GM19452 (cell line): Measurements from ENCODE around the gene ACOT7.
A peak's percentile ranks its signal among the peaks of the same experiment; 100 is the strongest.

Source experiments
- ATAC-seq: cut with Tn5 transposase; IDR thresholded peaks from one replicate; pipeline ENCODE4 v1.9.1; 2021; ENCODE audit not compliant: unreplicated experiment

The ACOT7 gene

GRCh38 chr1:6253380-6253779, 140.2 kb downstream of the ACOT7 start:
- no peak for ATAC-seq

DNA sequence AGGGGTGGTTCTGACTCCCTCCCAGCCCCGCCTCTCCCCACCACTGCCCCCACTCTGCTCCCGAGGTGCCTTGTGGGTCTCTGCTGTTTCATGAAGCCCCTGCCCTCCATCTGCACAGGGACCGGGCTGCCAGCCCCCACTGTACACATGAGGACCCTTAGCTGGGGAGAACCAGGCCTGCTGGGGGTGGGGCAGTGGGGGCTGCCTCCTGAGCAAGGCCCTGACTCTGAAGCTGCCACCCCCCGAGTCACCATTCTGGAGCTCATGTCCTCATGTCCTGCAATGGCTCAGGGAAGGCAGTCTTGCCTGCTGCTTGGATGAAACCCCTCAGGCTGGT, 141.2 kb downstream of the ACOT7 start:
- no peak for ATAC-seq

DNA sequence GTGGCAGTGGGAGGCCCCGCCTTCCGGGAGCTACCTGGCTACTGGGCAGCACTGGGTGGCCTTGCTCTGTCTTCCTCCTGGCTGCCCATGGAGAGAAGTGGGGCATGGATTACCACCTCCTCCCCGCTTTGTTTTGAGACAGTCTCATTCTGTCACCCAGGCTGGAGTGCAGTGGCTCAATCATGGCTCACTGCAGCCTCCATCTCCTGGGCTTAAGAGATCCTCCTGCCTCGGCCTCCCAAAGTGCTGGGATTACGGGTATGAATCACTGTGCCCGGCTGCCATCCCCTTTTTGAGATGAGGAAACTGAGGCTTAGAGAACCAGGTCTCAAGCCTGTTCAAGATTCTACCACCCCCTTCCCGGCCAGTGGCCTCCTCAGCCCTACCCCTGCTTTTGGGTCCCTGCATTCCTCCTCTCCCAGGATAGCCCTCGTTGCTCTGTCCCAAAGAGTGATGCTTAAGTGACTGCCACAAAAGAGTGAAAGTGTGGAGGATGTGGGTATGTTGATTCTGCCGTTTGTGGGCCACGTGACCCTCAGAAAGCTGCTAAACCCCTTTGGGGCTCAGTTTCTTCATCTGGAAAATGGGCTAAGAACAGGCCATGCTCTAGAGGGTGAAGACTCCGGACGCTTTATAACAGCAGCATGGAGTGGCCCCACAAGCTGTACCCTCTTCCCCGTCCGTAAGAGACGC, 141.7 kb downstream of the ACOT7 start:
- no peak for ATAC-seq

DNA sequence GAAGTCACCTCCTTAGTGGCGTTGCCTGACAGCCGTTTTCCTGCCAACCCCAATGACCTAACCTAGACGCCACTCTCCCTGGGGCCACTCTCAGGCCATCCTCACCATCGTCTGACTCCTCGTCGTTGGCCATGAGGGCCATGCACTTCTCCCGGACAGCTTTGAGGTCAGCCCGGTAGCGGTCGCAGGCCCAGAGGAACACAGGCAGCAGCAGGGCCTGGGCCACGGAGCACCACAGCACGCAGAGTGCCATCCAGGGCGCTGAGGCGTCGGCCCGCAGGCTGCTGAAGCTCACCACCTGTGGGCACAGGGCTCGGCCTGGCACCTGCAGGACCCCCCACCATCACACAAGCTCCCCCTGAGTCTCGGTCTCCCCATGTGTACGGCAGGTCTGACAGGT, 142.3 kb downstream of the ACOT7 start:
- ATAC-seq, result no peak

DNA sequence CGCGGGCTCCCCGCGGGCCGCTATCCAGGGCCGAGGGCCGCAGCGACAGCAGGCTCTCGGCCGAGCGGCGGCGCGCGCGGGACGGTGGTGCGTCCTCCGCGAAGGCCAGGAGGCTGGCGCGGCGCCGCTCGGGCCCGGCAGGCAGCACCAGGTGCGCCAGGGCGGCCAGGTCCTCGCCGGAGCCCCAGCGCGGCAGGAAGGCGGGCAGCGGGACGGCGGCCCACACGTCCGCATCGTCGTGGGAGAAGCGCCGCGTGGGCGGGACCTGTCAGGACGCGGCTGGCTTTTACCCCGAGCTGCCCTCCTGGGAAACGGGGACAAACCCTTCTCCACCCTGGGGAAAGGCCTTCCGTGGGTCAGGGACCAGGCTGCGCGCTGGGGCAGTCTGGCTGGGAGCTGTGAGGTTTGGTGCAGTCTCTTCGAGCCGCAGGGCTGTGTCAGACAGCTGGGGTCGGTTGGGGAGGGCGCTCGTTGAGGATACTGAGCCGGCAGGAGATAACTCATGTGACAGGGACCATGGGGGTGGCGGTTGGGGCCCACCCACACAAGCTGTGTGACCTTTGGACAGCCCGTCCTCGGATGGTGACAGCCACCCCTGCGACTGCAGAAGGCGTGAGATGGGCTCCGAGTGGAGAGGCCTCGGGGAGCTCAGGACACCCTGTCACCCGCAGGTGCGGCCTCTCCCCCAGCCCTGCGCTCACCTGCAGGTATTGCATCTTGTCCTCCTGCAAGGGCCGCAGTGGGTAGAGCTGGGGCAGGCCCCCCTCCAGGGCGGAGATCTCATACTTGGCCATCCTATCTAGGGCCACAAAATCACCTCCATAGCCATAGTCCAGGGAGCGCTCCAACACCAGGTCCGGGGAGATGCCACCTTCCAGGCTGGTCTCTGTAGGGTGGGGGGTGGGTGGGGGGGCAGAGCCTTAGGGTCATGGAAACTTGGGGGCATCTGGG, 143.6 kb downstream of the ACOT7 start:
- ATAC-seq, result no peak

DNA sequence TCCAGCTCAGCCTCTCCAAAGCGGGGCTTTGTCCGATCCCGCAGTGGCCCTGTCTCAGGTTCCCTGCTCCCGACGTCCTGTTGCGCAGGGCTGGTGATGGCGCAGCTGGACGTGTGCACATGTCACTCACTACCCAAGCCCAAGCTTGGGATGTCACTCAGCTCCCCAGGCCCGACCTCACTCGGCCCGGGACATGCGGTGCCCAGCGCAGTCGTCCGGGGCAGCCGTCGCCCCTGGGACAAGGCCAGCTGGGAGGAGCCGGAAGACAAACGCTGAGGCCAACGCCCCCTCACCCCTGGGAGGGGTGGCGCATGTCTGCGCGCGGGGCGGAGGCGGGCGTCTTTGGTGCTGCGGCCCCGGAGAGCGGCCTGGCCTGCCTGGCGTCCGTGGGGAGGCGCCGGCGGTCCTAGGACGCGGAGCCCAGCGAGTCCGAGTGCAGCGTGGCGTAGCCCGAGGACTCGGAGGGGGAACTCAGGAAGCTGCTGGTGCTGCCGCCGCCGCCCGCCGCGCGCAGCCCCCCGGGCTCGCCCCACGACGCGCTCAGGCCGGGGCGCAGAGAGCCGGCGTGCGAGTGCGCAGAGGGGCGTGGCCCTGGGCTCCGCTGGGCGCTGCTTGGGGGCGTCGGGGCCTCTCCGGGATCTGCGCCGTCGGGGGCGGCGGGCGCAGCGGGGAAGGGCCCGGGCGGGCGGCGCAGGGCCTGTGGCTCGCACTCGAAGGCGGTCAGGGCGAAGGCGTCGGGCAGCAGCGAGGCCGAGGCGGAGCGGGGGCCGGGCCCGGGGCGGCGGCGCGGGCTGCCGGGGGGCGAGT, 144.4 kb downstream of the ACOT7 start:
- no peak for ATAC-seq

GRCh38 chr1:6248161-6248776, 145.3 kb downstream of the ACOT7 start:
- ATAC-seq, result no peak

- ATAC-seq, result no peak
Measured at GRCh38 chr1:6247651-6248050, 145.9 kb downstream of the ACOT7 start.

GRCh38 chr1:6246497-6247467, 146.8 kb downstream of the ACOT7 start:
- no peak for ATAC-seq

DNA sequence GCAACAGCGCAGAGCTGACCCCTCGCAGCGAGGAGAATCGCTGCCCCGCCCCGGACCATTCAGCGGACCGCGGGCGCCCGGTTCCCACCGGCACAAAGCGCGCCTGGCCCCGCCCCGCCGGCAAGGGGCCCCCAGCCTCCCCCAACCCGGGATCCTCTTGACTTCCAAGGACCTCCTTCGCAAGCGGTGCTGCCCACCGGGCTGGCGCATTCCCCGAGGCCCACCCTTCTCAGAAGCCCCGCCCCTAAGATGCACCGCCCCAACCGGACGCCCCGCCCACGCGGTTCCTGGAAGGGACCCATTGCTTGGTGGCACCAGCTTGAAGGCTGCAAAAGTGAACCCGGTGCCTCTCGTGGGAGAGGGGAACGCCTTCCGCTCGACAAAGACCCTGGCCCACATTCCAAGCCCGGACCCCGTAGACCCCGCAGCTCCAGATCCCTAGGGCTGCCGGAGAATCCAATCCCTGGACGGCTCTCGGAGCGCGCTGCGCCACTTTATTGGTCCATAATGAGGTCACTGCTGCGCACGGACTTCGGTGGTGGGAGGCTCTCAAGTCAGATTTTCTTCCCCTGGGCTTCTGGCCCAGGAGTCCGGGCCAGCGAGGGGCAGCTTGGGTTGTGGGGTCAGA, 147.6 kb downstream of the ACOT7 start:
- no peak for ATAC-seq

DNA sequence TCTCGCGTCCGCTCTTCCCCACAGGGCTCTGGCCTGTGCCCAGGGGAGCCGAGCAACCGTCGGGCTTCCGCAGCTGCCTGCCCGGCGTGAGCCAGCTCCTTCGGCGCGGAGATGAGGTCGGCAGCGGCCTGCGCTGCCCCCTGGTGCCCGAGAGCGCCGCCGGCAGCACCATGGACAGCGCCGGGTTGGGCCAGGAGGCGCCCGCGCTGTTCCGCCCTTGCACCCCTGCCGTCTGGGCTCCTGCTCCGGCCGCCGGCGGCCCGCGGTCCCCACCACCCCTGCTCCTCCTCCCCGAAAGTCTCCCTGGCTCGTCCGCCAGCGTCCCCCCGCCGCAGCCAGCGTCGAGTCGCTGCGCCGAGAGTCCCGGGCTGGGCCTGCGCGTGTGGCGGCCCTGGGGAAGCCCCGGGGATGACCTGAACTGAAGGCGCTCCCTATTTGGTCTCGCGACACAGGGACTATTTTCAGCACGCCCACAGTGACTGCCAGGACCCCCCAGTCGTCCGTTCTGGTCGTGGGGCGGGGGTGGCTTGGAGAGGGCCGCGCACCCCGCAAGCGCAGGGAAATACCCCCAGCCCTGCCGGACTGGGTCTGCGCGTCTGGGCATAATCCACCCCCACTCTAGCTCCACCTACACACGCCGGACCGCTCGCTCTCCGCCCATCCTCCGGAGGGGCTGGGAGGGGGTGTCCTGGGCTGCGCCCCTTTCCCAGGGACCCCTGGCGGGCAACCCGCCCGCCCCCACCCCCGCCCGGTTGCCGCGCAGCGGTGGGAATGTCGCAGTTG, 148.3 kb downstream of the ACOT7 start:
- ATAC-seq, result peak; percentile 59

DNA sequence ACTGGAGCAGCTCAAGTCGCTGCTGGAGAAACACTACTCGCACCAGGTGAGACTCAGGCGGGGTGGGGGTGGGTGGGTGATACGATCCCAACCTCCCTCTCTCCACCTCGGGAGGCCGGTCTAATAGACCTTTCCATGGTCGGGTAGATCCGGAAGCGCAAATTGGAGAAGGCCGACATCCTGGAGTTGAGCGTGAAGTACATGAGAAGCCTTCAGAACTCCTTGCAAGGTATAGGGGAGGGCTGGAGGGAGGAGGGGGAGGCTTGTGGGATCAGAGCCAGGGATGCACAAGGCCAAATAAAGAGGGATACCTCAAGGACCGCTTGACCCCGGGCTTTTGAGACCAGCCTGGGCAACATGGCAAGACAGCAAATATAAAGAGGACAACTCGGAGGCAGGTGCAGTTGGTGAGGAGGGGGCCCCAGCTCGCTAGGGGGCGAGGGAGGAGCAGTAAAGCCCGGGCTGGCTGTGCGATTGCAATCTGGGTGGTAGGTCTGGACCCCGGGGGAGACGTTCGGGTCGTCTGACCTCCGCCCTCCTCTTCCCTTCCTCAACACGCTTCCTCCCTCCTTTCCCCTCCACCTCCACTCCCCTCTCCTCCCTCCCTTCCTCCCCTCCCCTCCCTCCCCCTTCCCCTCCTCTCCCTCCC, 149.0 kb downstream of the ACOT7 start:
- no peak for ATAC-seq

DNA sequence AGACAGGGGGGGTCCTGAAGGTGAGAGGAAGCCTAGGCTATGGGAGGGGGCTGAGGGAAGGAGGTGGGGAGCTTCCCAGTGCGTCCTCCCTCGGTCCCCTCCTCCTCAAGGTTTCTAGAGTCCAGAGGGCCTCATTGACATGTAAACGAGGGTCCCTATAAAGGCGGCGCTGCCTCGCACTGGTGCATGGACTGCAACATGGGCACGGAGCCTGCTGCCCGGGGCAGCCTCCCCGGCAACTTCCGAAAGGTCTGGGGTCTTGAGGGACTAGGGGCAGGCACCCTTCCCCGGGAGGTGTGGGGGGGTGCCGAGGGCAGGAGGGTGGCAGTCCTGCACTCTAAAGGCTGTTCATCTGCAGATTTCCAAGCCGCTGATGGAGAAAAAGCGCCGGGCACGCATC, 149.6 kb downstream of the ACOT7 start, which contains the start of gene HES3:
HES3 (plus strand) TSS at position 187 of the 400 bp plus-strand sequence; CDS start at position 374, 187 bp downstream.
- no peak for ATAC-seq

- no peak for ATAC-seq
Measured at GRCh38 chr1:6243053-6243834, 150.3 kb downstream of the ACOT7 start.

GRCh38 chr1:6241887-6242740, 151.5 kb downstream of the ACOT7 start:
- ATAC-seq, result no peak

GRCh38 chr1:6241107-6241886, 152.3 kb downstream of the ACOT7 start:
- no peak for ATAC-seq
